Coronary artery (tissue), 2 donors: ENCODE measurements around the gene STPG1.

Experiments
- DNase-seq: peaks from one replicate; pipeline ENCODE4 v3.0.0-alpha.2; 2017; ENCODE audit warnings: low spot score
- H3K27ac ChIP-seq, 2 donors: fragments of 200-600 bp; sonication (generic); one replicate each; pipeline ENCODE4 v1.5.1; 2016 to 2019
- H3K4me3 ChIP-seq: fragments of 200-600 bp; sonication (generic); 2 replicates; pipeline ENCODE4 v1.5.1; 2016; ENCODE audit warnings: mild to moderate bottlenecking, moderate library complexity
- TF ChIP-seq, protein P1 (sequence below): fragments of 200-600 bp; sonication (generic); IDR thresholded peaks from one replicate; pipeline ENCODE4 v1.5.1; 2019; ENCODE audit warnings: antibody characterized with exemption

Gene STPG1

DNA sequence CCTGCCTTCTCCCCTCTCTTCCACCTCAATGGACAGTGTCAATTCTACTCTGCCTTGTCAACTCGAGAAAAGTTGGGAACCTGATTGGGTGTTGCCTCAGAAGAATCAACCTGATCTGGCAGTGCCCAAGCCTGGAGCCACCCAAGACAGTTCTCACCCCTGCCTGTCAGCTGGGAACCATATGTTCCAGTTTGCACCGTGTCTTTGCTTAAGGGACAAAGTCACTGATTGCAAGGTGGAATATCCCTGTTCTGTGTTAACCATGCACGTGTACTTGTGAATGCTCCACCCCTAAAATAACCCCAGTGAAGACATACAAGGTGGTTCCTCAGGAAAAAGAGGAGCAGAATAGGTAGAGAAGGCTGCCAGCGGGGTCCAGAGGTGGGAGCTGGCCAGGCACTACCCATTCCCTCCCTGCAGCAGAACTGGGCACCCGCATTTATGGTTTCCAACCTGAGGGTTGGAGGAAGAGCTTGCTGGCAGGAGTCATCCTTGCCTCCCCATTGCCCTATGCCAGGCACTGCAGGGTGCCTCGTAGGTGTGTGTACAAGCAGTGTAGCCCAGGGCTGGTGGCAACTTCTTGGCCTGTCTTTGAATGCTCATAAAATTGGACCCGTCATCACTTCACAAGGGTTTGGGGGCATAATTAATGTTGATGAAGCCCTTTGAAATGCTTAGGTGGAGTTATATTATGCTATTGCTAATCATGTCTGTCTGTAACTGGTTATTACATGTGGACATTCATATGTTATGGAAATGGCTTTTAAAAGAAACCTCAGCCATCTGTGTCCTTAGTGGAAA, 13.4 kb upstream of the STPG1 start:
- TF ChIP-seq, protein P1, sequence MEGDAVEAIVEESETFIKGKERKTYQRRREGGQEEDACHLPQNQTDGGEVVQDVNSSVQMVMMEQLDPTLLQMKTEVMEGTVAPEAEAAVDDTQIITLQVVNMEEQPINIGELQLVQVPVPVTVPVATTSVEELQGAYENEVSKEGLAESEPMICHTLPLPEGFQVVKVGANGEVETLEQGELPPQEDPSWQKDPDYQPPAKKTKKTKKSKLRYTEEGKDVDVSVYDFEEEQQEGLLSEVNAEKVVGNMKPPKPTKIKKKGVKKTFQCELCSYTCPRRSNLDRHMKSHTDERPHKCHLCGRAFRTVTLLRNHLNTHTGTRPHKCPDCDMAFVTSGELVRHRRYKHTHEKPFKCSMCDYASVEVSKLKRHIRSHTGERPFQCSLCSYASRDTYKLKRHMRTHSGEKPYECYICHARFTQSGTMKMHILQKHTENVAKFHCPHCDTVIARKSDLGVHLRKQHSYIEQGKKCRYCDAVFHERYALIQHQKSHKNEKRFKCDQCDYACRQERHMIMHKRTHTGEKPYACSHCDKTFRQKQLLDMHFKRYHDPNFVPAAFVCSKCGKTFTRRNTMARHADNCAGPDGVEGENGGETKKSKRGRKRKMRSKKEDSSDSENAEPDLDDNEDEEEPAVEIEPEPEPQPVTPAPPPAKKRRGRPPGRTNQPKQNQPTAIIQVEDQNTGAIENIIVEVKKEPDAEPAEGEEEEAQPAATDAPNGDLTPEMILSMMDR: no peak
- no peak overlapping the region for H3K4me3 ChIP-seq
- no peak for DNase-seq
- no peak overlapping the region for H3K27ac ChIP-seq

DNA sequence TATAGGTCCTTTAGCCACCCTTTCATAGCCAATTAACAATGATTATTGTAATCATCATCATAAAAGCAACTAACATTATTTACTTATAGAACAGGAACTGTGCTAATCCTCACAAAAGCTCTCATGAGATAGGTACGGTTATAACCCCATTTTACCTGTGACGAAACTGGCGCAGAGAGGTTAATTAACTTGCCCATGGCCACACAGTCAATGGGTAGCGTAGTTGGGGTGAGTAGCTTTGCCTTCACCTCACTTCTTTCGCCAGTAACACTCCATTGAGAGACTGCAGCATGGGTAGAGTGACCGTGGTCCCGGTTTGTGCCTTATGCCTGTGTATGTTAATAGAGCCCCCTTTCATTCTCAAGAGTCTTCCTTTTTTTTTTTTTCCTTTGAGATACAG, 12.3 kb upstream of the STPG1 start:
- TF ChIP-seq, protein P1: no peak
- H3K27ac ChIP-seq: no peak overlapping the region
- no peak for DNase-seq
- no peak overlapping the region for H3K4me3 ChIP-seq

DNA sequence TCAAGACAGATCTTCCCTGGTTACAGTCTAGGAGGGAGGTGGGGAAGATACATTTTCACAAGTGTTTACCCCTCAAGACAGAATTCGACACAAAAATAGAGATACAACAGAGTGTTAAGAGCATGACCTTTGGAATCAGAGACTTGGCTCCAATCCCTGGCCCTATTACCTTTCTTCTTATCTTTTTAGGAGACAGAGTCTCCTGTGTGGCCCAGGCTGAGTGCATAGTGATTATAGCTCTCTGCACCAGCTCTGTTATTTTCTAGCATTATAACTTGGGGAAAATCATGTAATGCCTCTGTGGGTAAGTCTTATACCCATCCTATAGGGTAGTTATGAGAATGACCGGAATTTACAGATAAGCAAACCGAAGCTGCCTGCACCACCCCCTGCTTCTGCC, 11.9 kb upstream of the STPG1 start:
- TF ChIP-seq, protein P1: no peak
- no peak overlapping the region for H3K27ac ChIP-seq
- no peak for DNase-seq
- no peak overlapping the region for H3K4me3 ChIP-seq

DNA sequence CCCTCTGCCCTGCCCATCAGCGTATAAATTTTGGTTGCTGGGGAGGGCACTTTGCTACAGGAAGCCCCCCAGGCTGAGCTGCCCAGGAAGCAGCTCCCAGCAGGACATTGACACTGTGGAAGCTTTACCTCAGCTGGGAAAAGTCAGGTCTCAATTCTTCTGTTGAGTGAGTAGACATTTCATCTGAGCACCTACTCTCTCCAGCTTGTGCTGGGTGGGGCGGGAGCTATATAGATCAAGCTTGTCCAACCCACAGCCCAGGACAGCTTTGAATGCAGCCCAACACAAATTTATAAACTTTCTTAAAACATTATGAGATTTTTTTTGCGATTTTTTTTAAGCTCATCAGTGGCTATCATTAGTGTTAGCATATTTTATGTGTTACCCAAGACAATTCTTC, 11.4 kb upstream of the STPG1 start:
- Histone ChIP-seq H3K27ac (no peak overlapping the region), H3K4me3 (no peak overlapping the region)
- DNase-seq: no peak
- TF ChIP-seq, protein P1: no peak

DNA sequence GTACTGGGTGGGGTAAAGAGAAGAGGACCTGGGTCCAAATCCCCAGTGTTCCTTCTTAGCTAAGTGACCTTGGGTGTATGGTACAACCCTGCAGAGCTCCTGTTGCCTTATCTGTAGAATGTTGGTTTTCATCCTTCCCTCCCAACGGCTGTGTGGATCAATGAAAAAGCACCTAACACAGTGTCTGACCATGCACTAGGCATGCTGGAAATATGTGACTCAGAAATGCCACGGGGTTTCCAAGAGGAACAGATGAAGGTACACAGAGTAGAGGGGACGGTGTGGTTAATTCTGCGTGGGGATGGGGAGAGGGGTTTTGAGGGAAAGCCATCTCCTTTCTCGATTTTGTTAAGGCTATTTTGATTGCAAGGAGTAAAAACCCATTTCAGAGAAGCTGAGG, 10.6 kb upstream of the STPG1 start:
- TF ChIP-seq, protein P1: no peak
- Histone ChIP-seq H3K27ac (no peak overlapping the region), H3K4me3 (no peak overlapping the region)
- no peak for DNase-seq

DNA sequence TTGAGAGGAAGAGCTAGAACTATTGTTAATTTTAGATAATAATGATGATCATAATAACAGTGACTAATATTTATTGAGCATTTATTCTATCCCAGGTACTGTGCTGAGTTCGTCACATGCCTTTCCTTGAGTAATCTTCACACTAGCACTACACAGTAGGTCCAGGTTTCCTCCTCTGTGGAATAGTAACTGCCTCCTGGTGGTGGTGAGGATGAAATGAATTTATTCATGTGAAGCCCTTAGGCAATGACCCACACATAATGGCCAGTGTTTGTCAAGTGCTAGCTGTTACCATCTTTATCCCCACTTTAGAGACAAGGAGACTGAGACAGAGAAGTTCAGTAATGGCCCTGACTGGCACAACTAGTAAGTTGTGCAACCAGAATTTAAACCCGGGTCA, 7.9 kb upstream of the STPG1 start:
- H3K4me3 ChIP-seq: no peak overlapping the region
- DNase-seq: no peak
- TF ChIP-seq, protein P1: no peak
- no peak overlapping the region for H3K27ac ChIP-seq

DNA sequence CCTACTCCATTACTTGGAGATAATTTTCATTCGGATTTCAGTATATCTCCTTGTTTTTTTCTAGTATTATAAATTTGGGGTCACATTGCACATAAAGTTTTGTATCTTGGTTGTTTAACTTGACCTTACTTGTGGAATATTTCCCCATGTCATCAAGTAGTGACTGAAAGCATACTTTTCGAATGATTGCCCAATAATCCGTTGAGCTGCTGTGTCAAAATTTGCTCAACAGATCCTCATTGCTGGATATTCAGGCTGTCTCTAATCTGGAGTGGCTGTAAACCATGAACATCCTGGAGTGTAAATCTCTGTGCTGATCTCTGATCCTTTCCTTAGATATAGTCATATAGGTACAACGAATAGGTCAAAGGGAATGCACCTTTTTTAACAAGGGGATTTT, 7.0 kb upstream of the STPG1 start:
- no peak for DNase-seq
- TF ChIP-seq, protein P1: no peak
- H3K27ac ChIP-seq: no peak overlapping the region
- no peak overlapping the region for H3K4me3 ChIP-seq
